ACC112 (cell line): ENCODE results near the gene NT5C2.
"Not testable (repeated sequence)": the region's sequence is repeated elsewhere in the genome, so short reads cannot be mapped to it uniquely, and the experiment has no call there.

Experiments used
- H2AFZ ChIP-seq: fragments of 200-600 bp; sonication (generic); one replicate; pipeline ENCODE4 v1.6.0; 2017; ENCODE audit warnings: antibody characterized with exemption, low read length; ENCODE audit not compliant: unreplicated experiment
- H3K27ac ChIP-seq: fragments of 200-600 bp; sonication (generic); 2 replicates; pipeline ENCODE4 v1.5.1; 2014; ENCODE audit warnings: low read depth, mild to moderate bottlenecking, antibody characterized with exemption, low read length, moderate library complexity
- H3K27me3 ChIP-seq: fragments of 200-600 bp; sonication (generic); 2 replicates; pipeline ENCODE4 v1.6.1; 2014; ENCODE audit warnings: mild to moderate bottlenecking, antibody characterized with exemption, low read length, moderate library complexity, mixed read lengths; ENCODE audit not compliant: insufficient read depth
- H3K36me3 ChIP-seq: fragments of 200-600 bp; sonication (generic); 2 replicates; pipeline ENCODE4 v1.6.1; 2016; ENCODE audit warnings: mild to moderate bottlenecking, antibody characterized with exemption, low read length, moderate library complexity, mixed read lengths; ENCODE audit not compliant: insufficient read depth
- H3K4me1 ChIP-seq: fragments of 200-600 bp; sonication (generic); one replicate; pipeline ENCODE4 v1.6.1; 2016; ENCODE audit warnings: low read length, mixed read lengths; ENCODE audit not compliant: insufficient read depth, unreplicated experiment, control insufficient read depth
- H3K4me3 ChIP-seq: fragments of 200-600 bp; sonication (generic); 2 replicates; pipeline ENCODE4 v1.5.1; 2014; ENCODE audit warnings: mild to moderate bottlenecking, low read depth, low read length
- H3K79me2 ChIP-seq: fragments of 200-600 bp; sonication (generic); one replicate; pipeline ENCODE4 v1.6.0; 2016; ENCODE audit warnings: low read length; ENCODE audit not compliant: control insufficient read depth, unreplicated experiment, insufficient read depth

Gene NT5C2

GRCh38 chr10:103224133-103224532, 31.1 kb upstream of the NT5C2 start:
- no peaks in the 10 kb centered on the region for H3K79me2 ChIP-seq
- no peak overlapping the region for H3K27ac ChIP-seq
- H2AFZ ChIP-seq = no peak overlapping the region
- H3K36me3 ChIP-seq = no peaks in the 10 kb centered on the region
- H3K4me3 ChIP-seq = no peak overlapping the region
- no peaks in the 10 kb centered on the region for H3K27me3 ChIP-seq
- H3K4me1 ChIP-seq = peaks cover 4% of the 10 kb centered on the region

- H2AFZ ChIP-seq, H3K4me1 ChIP-seq, H3K27me3 ChIP-seq, H3K27ac ChIP-seq, H3K36me3 ChIP-seq, H3K4me3 ChIP-seq, H3K79me2 ChIP-seq: not testable (repeated sequence)
Observed at GRCh38 chr10:103216362-103216761, 23.3 kb upstream of the NT5C2 start.

GRCh38 chr10:103215601-103216000, 22.5 kb upstream of the NT5C2 start:
- no peaks in the 10 kb centered on the region for H3K27me3 ChIP-seq
- H2AFZ ChIP-seq = no peak overlapping the region
- no peaks in the 10 kb centered on the region for H3K4me1 ChIP-seq
- H3K36me3 ChIP-seq = no peaks in the 10 kb centered on the region
- H3K27ac ChIP-seq = no peak overlapping the region
- no peaks in the 10 kb centered on the region for H3K79me2 ChIP-seq
- no peak overlapping the region for H3K4me3 ChIP-seq

- H3K27ac ChIP-seq = not testable (repeated sequence)
Observed at GRCh38 chr10:103210262-103210661, 17.2 kb upstream of the NT5C2 start.

GRCh38 chr10:103207643-103208042, 14.6 kb upstream of the NT5C2 start:
- not testable (repeated sequence) for H3K27me3 ChIP-seq, H2AFZ ChIP-seq, H3K4me1 ChIP-seq, H3K27ac ChIP-seq, H3K79me2 ChIP-seq, H3K4me3 ChIP-seq, H3K36me3 ChIP-seq

More at GRCh38 chr10:103210262-103210661, 17.2 kb upstream of the NT5C2 start:
- not testable (repeated sequence) for H3K4me3 ChIP-seq, H3K79me2 ChIP-seq, H3K36me3 ChIP-seq, H2AFZ ChIP-seq, H3K4me1 ChIP-seq, H3K27me3 ChIP-seq

DNA sequence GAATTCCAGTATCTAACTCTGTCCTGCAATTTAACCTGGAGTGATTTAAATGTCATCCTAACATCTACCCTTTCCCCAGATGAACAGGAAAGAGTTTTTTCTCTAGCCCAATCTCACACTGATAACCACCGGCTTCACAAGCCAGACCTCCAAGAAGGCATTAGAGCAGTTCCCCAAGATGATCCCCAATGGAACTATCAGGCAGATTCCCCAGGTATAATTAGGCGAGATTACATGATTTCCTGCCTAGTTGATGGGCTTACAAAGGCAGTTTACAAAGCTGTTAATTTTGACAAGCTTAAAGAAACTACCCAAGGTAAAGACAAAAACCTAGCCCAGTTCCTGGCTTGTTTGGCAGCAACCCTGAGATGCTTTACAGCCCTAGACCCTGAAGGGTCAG, 14.1 kb upstream of the NT5C2 start:
- H3K4me3 ChIP-seq = no peak overlapping the region
- no peaks in the 10 kb centered on the region for H3K36me3 ChIP-seq
- no peak overlapping the region for H2AFZ ChIP-seq
- H3K79me2 ChIP-seq = no peaks in the 10 kb centered on the region
- no peaks in the 10 kb centered on the region for H3K4me1 ChIP-seq
- no peaks in the 10 kb centered on the region for H3K27me3 ChIP-seq
- no peak overlapping the region for H3K27ac ChIP-seq

DNA sequence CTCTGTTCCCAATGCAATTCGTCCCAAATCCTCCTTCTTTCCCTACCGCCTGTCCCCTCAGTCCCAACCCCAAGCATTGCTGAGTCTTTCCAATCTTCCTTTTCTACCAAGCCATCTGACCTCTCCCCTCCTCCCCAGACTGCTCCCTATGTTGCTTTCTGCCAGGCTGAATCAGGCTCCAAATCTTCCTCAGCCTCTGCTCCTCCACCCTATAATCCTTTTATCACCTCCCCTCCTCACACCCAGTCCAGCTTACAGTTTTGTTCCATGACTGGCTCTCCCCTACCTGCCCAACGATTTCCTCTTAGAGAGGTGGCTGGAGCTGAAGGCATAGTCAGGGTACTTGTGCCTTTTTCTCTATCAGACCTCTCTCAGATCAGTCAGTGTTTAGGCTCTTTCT, 13.6 kb upstream of the NT5C2 start:
- H3K4me3 ChIP-seq = not testable (repeated sequence)

GRCh38 chr10:103205401-103205800, 12.3 kb upstream of the NT5C2 start:
- not testable (repeated sequence) for H3K27ac ChIP-seq, H3K36me3 ChIP-seq, H3K79me2 ChIP-seq, H2AFZ ChIP-seq, H3K4me1 ChIP-seq, H3K27me3 ChIP-seq, H3K4me3 ChIP-seq

More for the DNA sequence above, 13.6 kb upstream of the NT5C2 start:
- H3K4me1 ChIP-seq, H3K27ac ChIP-seq, H3K36me3 ChIP-seq, H3K79me2 ChIP-seq, H2AFZ ChIP-seq, H3K27me3 ChIP-seq: not testable (repeated sequence)

DNA sequence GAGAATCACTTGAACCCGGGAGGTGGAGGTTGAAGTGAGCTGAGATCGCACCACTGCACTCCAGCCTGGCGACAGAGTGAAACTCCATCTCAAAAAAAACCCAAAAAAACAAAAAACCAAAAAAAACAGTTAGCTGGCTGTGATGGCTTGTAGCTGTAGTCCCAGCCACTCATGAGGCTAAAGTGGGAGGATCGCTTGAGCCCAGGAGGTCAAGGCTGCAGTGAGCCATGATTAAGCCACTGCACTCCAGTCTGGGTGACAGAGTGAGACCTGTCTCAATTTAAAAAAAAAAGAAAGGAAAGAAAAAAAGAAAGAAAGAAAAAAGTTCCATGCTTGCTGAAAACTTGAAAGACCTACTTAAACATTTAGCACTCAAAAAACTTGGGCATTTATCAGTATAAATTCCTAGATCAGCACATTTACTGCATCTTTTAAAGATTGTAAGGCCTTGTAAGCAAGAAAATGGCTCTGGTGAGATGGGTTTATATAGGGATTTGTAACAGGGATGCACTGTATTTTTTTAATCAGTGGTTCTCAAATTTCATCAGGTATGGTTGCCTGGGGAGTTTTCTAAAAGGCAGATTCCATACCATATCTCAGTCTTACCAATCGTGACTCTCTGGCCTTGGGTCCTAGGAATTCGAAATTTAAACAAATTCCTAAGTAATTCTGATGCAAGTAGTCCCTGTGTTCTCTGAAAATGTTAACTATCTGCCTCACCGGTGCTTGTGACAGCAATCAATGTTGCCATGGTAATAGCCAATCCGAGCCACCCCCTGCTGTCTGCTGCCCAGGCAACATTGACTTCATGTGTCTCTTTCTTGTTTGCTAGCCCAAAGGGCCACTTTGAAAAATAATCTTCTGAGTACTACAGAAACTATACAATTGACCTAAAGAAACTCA, 11.5 kb upstream of the NT5C2 start:
- Histone ChIP-seq H3K4me3 (no peak overlapping the region), H2AFZ (no peak overlapping the region), H3K4me1 (no peaks in the 10 kb centered on the region), H3K36me3 (no peaks in the 10 kb centered on the region), H3K79me2 (no peaks in the 10 kb centered on the region), H3K27ac (no peak overlapping the region), H3K27me3 (no peaks in the 10 kb centered on the region)

- Histone ChIP-seq H3K27ac (no peak overlapping the region), H3K27me3 (no peaks in the 10 kb centered on the region), H3K4me1 (peaks cover under 1% of the 10 kb centered on the region), H3K36me3 (no peaks in the 10 kb centered on the region), H2AFZ (no peak overlapping the region), H3K4me3 (no peak overlapping the region), H3K79me2 (no peaks in the 10 kb centered on the region)
Observed at GRCh38 chr10:103203466-103203865, 10.4 kb upstream of the NT5C2 start.

DNA sequence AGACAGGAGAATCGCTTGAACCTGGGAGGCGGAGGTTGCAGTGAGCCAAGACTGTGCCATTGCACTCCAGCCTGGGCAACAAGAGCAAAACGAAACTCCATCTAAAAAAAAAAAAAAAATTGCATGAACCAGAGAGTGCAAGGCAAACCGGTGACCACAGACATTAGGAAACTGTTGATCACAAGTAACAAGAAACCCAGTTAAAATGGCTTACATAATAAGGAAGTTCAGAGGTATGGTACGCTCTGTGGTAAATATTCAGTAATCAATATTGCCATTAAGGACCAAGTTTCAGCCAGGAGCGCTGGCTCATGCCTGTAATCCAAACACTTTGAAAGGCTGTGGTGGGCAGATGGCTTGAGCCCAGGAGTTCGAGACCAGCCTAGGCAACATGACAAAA, 9.2 kb upstream of the NT5C2 start:
- Histone ChIP-seq H3K79me2 (no peaks in the 10 kb centered on the region), H3K36me3 (no peaks in the 10 kb centered on the region), H3K27ac (no peak overlapping the region), H2AFZ (no peak overlapping the region), H3K27me3 (no peaks in the 10 kb centered on the region), H3K4me3 (no peak overlapping the region), H3K4me1 (peaks cover 12% of the 10 kb centered on the region)
